Measurements from ENCODE around the gene SH3TC1.

SH3TC1 gene

DNA sequence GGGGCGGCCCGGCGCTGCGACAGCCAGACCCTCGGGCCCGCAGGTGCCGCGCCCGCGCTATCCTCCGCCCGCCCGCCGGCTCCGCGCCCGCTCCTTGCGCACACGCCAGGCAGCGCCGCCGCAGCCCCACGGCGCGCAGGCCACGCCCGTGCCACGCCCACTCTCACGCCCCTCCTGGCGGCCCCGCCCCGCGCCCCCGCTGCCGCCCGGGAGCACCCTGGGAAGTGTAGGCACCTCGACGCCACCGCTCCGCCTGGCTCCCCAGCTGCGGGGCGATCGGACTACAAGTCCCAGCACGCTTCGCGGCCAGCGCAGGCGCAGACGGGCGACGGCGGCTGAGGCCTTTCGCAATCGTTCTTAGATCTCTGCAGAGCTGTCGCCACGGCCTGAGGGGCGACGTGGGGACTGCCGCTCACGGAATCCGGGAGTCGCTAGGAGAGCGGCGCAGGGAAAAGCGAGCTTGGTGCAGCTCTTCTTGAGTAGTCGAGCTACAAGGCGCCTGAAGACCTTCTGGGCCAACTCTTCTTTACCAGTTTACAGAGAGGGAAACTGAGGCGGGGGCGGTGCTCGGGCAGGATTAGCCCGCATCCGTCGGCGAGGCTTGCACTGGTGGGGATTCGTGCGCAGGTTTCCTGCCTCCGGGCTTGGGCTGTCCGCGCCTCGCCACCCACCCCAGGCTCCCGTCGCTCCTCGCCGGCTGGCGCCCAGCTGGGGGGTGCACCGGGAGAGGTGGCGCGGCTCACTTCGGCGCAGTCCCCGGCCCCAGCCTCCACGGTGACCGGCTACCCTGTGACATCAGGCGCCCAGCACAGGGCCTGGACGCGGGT is 40.2 kb upstream of the SH3TC1 start, which contains the start of gene ABLIM2:
TSS of gene ABLIM2 (minus strand) at position 104 of the 827 bp plus-strand sequence. CDS start 124 bp downstream, outside the sequence.
- Histone ChIP-seq H3K27ac (replicated peaks) (no peak within 1 kb of the TSS), H3K27me3 (ENCODE audit: insufficient read depth, poor library complexity, severe bottlenecking) (peaks cover 21% of the 10 kb centered on the region), H3K4me3 (replicated peaks; ENCODE audit: insufficient read depth, low read length) (peak within 1 kb of the TSS; percentile 58)
- DNase-seq (ENCODE audit: low read depth in 1 of 2, low spot score in 1 of 2): peak; percentile 98 to 99
- TF ChIP-seq, protein P1, sequence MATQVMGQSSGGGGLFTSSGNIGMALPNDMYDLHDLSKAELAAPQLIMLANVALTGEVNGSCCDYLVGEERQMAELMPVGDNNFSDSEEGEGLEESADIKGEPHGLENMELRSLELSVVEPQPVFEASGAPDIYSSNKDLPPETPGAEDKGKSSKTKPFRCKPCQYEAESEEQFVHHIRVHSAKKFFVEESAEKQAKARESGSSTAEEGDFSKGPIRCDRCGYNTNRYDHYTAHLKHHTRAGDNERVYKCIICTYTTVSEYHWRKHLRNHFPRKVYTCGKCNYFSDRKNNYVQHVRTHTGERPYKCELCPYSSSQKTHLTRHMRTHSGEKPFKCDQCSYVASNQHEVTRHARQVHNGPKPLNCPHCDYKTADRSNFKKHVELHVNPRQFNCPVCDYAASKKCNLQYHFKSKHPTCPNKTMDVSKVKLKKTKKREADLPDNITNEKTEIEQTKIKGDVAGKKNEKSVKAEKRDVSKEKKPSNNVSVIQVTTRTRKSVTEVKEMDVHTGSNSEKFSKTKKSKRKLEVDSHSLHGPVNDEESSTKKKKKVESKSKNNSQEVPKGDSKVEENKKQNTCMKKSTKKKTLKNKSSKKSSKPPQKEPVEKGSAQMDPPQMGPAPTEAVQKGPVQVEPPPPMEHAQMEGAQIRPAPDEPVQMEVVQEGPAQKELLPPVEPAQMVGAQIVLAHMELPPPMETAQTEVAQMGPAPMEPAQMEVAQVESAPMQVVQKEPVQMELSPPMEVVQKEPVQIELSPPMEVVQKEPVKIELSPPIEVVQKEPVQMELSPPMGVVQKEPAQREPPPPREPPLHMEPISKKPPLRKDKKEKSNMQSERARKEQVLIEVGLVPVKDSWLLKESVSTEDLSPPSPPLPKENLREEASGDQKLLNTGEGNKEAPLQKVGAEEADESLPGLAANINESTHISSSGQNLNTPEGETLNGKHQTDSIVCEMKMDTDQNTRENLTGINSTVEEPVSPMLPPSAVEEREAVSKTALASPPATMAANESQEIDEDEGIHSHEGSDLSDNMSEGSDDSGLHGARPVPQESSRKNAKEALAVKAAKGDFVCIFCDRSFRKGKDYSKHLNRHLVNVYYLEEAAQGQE (IDR thresholded peaks at IDR 0.05; ENCODE audit: insufficient replicate concordance, low read depth): peak; percentile 32
- no peak for TF ChIP-seq GABPA (IDR thresholded peaks at IDR 0.05; ENCODE audit: low read depth)

DNA sequence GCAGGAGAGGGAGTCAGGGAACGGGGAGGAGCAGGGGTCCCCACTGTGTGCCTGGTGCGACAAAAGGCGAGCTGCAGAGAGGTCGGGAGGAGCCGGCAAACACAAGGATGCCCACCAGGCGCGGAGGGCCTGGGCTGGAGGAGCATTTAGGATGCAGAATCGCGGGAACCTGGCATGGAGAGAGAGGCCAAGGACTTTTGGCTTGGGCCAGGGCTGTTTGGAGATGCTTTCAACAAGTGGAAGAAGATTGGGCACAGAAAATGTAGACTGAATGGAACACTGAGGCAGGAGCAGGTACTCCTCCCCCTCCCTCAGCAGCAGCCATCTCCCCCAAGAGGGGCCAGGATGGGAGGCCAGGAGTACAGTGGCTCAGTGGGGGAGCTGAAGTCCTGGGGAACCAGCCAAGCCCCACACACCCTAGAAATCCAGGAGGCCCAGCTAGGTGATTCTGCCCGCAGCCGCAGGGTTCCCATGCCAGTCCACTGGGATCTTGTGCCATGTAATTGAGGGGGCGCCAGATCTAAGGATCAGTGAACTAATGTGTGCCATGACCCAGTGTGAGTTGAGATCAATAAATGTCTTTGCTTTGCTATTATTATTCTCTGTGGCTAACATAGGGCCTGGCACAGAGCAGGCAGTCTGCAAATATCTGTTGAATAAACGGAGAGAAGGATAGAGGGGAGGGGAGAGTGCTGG is 39.4 kb upstream of the SH3TC1 start:
- Histone ChIP-seq H3K4me3 (replicated peaks; ENCODE audit: insufficient read depth, low read length) (peak overlapping the region; percentile 58), H3K27ac (replicated peaks) (no peak overlapping the region), H3K27me3 (ENCODE audit: insufficient read depth, poor library complexity, severe bottlenecking) (peaks cover 19% of the 10 kb centered on the region)
- TF ChIP-seq, protein P2, sequence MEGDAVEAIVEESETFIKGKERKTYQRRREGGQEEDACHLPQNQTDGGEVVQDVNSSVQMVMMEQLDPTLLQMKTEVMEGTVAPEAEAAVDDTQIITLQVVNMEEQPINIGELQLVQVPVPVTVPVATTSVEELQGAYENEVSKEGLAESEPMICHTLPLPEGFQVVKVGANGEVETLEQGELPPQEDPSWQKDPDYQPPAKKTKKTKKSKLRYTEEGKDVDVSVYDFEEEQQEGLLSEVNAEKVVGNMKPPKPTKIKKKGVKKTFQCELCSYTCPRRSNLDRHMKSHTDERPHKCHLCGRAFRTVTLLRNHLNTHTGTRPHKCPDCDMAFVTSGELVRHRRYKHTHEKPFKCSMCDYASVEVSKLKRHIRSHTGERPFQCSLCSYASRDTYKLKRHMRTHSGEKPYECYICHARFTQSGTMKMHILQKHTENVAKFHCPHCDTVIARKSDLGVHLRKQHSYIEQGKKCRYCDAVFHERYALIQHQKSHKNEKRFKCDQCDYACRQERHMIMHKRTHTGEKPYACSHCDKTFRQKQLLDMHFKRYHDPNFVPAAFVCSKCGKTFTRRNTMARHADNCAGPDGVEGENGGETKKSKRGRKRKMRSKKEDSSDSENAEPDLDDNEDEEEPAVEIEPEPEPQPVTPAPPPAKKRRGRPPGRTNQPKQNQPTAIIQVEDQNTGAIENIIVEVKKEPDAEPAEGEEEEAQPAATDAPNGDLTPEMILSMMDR (IDR thresholded peaks at IDR 0.05; ENCODE audit: insufficient read depth, low read length): no peak
- no peak for TF ChIP-seq GABPA (IDR thresholded peaks at IDR 0.05; ENCODE audit: low read depth)
- DNase-seq (ENCODE audit: low read depth in 1 of 2, low spot score in 1 of 2): no peak

DNA sequence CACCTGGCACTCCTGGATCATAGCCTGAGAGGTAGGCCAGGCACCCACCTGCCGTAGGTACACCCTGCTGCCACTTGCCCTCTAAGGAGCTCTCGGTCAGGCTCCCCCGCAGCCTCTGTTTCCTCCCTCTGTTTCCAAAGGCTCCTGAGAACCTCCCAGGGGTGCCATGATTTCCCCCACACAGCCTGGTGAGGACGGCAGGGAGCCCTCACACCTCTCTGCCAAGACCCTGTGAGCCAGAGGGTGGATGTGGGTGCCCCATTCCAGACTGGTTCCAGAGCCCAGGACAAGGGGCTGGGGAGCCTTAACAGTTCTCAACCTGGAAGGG is 38.9 kb upstream of the SH3TC1 start:
- Histone ChIP-seq H3K27ac (replicated peaks) (no peak overlapping the region), H3K27me3 (ENCODE audit: insufficient read depth, poor library complexity, severe bottlenecking) (peaks cover 19% of the 10 kb centered on the region), H3K4me3 (replicated peaks; ENCODE audit: insufficient read depth, low read length) (no peak overlapping the region)
- no peak for DNase-seq (ENCODE audit: low read depth in 1 of 2, low spot score in 1 of 2)
- TF ChIP-seq POLR2AphosphoS5 (IDR thresholded peaks at IDR 0.05; ENCODE audit: low read depth) (no peak), SPI1 (IDR thresholded peaks at IDR 0.05; ENCODE audit: borderline replicate concordance, low read depth) (no peak), GABPA (IDR thresholded peaks at IDR 0.05; ENCODE audit: low read depth) (no peak)
- TF ChIP-seq, protein P1 (IDR thresholded peaks at IDR 0.05; ENCODE audit: insufficient replicate concordance, low read depth): no peak
- TF ChIP-seq, protein P2 (IDR thresholded peaks at IDR 0.05; ENCODE audit: insufficient read depth, low read length): no peak

DNA sequence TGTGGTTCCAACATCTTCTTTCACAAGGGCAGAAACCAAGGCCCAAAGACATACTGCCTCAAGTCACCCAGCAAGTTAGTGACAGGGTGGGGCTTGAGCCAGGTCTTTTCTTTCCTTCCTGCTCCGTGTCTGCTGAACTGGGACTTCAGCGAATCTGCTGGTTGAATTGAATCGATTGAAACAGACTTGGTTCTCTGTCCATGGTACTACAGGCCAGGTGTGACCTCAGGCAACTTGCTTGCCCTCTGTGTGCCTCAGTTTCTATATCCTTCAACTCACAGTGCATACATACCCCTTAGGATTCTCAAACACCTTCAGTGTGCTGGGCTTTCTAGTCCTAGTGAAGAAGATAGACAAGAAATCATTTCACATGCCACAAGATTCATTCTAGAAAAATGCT is 38.5 kb upstream of the SH3TC1 start:
- H3K4me3 ChIP-seq (replicated peaks; ENCODE audit: insufficient read depth, low read length): no peak overlapping the region
- no peak for TF ChIP-seq GABPA (IDR thresholded peaks at IDR 0.05; ENCODE audit: low read depth)
- TF ChIP-seq, protein P1 (IDR thresholded peaks at IDR 0.05; ENCODE audit: insufficient replicate concordance, low read depth): peak; percentile 85
- no peak for DNase-seq (ENCODE audit: low read depth in 1 of 2, low spot score in 1 of 2)
- H3K27ac ChIP-seq (replicated peaks): no peak overlapping the region
- H3K27me3 ChIP-seq (ENCODE audit: insufficient read depth, poor library complexity, severe bottlenecking): peaks cover 19% of the 10 kb centered on the region
